Ovary (tissue), 3 donors: ENCODE results near the gene DHH.

Source experiments
- POLR2A ChIP-seq: fragments of 450-650 bp; IDR thresholded peaks from one replicate; pipeline ENCODE4 v1.6.1; 2017; ENCODE audit warnings: antibody characterized with exemption, mild to moderate bottlenecking, moderate library complexity
- TF ChIP-seq, protein P1 (sequence below), 3 donors: fragments of 450-650 bp in 2 of 3; fragments of 200-600 bp in 1 of 3; IDR thresholded peaks; one replicate each; pipeline versions ENCODE4 v1.5.1 to v1.8.0; 2016 to 2022; ENCODE audit warnings: antibody characterized with exemption in 3 of 3, mild to moderate bottlenecking in 1 of 3
- donor health status: DM: no; HTN: no; CAD: no.

DNA sequence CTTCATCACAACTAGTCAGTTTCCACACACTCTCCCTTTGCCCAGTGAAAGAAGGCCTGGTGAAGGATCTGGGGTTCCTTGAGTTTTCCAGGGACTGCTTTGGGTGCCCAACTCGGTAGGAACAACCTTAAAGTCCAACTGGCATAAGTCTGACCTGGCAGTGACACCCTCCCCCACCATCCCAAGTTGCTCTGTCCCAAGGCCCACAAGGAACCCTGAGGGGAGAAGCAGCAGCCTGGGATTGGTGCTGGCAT is 35.6 kb downstream of the DHH start:
- no peak for TF ChIP-seq POLR2A
- TF ChIP-seq, protein P1, sequence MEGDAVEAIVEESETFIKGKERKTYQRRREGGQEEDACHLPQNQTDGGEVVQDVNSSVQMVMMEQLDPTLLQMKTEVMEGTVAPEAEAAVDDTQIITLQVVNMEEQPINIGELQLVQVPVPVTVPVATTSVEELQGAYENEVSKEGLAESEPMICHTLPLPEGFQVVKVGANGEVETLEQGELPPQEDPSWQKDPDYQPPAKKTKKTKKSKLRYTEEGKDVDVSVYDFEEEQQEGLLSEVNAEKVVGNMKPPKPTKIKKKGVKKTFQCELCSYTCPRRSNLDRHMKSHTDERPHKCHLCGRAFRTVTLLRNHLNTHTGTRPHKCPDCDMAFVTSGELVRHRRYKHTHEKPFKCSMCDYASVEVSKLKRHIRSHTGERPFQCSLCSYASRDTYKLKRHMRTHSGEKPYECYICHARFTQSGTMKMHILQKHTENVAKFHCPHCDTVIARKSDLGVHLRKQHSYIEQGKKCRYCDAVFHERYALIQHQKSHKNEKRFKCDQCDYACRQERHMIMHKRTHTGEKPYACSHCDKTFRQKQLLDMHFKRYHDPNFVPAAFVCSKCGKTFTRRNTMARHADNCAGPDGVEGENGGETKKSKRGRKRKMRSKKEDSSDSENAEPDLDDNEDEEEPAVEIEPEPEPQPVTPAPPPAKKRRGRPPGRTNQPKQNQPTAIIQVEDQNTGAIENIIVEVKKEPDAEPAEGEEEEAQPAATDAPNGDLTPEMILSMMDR (IDR thresholded peaks at IDR 0.05) = no peak
